NCI-H526 (cell line): ENCODE measurements around the gene CDX2.
A peak's percentile ranks its signal among the peaks of the same experiment; 100 is the strongest.

ENCODE experiments used
- DNase-seq, 2 experiments: peaks; one replicate each; lab custom pipeline; 2025; lab: John Stamatoyannopoulos, UW

The CDX2 gene

DNA sequence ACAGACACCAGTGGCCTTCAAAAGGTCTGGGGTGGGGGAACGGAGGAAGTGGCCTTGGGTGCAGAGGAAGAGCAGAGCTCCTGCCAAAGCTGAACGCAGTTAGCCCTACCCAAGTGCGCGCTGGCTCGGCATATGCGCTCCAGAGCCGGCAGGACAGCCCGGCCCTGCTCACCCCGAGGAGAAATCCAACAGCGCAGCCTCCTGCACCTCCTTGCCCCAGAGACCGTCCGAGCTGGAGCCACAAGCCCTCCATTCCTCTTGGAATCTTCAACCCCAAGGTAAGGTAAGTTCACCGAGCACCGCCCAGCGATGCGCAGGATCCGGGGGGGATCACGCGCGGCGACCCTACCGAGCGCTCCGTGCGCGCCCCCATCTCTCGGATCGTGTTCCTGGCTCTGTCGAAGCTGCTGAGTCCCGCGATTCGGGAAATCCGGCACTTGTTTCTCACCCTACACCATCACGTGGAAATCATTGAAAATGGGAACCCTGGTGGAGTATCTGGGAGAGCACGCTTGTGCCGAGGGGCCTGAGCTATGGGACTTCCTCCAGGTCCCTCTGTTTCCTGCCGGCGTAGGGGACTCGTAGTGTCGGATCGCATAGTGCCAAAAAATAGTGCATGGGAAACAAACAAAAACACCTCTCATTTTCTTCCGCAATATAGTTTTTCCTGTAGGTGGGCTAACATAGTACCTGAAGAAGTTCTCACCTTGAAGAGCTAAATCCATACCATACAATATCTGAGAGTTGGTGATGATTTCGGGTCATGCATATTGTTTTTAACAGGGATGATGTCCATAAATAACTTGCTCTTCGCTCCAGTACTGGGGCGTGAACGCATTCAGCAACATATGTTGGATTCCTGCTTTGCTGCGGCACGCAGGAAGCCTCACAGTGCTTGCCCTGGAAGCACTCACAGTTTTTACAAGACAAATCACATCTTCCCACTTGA, 40.0 kb downstream of the CDX2 start:
- DNase-seq: no peak

DNA sequence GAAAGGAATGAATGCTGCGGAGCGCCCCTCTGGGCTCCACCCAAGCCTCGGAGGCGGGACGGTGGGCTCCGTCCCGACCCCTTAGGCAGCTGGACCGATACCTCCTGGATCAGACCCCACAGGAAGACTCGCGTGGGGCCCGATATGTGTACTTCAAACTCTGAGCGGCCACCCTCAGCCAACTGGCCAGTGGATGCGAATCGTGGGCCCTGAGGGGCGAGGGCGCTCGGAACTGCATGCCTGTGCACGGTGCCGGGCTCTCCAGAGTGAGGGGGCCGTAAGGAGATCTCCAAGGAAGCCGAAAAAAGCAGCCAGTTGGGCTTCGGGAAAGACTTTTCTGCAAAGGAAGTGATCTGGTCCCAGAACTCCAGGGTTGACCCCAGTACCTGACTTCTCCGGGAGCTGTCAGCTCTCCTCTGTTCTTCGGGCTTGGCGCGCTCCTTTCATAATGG, 40.7 kb downstream of the CDX2 start:
- no peak for DNase-seq

DNA sequence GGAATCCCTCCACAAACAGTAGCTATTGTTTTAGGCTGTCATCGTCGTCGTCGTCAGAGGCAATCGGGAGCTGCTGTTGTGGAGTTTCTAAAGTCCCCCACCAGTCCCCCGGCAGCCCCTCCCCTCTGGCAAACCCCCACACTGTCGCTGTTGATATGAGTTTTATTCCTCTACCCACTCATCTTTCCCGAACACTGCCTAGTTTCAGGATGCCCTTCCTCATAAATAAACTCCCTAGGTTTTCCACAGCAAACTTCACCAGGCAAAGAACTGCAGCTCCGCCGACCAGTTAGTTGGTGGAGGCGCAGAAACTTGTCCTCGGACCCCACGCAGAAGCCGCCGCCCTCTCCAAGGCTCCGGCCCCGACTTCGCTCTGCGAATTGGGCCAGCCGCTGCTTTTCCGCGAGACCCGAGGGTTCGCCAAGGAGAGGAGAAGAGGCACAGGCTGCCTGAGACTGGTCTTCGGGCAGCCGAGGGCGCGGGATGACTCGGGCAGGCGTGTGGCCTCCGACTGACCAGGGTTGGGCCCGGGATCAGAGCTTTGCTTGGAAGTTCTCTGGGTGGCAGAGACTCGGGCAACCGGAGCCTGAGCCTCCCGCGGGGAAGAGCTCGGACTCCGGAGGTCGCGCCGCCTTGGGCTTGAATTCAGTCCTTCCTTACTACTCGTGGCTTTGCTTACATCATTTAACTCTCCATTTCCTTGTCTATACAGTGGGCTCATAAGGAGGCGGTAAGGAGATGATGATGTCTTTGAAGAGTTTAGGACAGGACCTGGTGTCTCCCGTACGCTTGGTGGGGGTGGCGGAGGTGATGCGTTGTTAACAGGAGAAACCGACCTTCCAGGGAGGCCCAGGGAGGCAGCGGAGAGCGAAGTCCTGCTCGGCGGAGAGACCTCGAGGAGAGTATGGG, 41.4 kb downstream of the CDX2 start:
- no peak for DNase-seq

DNA sequence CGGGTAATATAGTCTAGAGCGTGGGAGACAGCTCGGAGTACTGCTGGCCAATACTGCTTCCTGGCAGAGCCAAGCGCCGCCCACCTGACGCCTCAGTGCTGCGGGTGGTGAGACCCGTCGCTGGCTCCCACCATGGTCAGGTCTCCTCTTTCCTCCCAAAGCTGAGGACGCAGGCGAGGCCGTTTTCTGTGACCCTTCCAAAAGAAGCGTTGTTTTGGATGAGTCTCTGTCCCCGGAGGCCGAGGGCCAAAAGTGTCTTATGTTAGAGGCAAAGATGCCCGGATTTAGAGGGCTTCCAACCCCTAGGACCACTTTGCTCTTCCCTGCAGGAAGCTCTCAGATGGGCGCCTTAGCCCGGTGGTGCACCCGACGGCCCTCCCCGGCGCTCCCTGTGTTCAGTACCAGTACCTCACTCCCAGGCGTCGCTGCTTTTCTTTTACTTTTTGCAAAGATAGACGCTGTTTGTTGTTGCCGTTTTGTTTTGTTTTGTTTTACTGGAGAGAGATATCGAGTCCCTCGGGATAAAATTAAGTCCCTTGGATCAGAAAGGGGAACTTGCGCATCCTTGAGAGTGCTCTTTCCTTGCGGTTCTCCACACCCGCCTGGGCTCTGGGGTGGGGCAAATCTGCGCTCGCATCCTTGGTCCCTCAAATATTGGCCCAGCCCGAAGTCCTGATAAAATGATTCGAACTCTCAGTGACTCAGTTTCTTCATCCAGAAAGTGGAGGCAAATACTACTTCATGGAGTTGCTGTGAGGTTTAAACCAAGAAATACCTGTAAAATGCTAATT, 42.3 kb downstream of the CDX2 start:
- DNase-seq: no peak

DNA sequence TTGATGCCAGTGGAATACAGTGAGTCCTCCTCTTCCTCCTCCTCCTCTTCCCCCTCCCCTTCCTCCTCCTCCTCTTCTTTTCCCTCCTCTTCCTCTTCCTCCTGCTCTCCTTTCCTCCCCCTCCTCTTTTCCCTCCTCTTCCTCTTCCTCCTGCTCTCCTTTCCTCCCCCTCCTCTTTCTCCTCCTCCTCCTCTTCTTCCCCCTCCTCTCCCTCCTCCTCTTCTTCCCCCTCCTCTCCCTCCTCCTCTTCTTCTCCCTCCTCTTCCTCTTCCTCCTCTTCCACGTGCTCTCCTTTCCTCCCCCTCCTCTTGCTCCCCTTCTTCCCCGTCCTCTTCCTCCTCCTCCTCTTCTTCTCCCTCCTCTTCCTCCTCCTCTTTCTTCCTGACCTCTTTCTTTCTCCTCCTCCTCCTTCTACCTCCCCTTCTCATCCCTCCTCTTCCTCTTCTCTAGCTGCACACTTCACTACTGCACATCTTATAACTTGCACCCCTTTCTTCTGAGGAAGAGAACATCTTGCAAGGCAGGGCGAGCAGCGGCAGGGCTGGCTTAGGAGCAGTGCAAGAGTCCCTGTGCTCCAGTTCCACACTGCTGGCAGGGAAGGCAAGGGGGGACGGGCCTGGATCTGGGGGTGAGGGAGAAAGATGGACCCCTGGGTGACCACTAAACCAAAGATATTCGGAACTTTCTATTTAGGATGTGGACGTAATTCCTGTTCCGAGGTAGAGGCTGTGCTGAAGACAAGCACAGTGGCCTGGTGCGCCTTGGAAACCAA, 43.7 kb downstream of the CDX2 start:
- DNase-seq: no peak

DNA sequence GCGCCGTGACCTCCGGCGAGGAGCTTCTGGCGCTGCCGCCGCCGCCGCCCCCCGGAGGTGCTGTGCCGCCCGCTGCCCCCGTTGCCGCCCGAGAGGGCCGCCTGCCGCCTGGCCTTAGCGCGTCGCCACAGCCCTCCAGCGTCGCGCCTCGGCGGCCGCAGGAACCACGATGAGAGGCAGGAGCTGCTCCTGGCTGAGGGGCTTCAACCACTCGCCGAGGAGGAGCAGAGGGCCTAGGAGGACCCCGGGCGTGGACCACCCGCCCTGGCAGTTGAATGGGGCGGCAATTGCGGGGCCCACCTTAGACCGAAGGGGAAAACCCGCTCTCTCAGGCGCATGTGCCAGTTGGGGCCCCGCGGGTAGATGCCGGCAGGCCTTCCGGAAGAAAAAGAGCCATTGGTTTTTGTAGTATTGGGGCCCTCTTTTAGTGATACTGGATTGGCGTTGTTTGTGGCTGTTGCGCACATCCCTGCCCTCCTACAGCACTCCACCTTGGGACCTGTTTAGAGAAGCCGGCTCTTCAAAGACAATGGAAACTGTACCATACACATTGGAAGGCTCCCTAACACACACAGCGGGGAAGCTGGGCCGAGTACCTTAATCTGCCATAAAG, 44.5 kb downstream of the CDX2 start:
- DNase-seq: no peak

DNA sequence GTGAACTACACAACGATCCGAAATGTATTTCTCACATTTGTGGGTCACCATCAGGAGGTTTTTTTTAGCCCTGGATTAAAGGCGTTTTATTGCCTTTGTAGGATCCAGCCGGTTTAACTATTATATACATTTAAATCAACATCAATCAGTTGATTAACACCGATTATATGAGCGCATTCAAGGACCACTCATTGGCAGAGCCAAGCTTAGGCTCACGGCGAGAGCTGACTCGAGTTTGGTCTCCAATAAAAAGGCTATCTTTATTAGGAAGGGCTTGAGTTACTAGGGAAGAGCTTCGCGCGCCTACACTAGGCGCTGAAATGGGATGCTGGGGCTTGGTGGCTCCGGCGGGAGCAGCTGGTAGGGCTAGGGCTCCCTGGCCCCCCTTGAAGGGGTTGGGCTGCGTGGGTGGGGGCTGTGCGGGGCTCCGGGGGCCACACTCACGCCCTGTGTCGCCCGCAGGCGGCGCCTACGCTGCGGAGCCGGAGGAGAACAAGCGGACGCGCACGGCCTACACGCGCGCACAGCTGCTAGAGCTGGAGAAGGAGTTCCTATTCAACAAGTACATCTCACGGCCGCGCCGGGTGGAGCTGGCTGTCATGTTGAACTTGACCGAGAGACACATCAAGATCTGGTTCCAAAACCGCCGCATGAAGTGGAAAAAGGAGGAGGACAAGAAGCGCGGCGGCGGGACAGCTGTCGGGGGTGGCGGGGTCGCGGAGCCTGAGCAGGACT, 45.2 kb downstream of the CDX2 start:
- DNase-seq: no peak

DNA sequence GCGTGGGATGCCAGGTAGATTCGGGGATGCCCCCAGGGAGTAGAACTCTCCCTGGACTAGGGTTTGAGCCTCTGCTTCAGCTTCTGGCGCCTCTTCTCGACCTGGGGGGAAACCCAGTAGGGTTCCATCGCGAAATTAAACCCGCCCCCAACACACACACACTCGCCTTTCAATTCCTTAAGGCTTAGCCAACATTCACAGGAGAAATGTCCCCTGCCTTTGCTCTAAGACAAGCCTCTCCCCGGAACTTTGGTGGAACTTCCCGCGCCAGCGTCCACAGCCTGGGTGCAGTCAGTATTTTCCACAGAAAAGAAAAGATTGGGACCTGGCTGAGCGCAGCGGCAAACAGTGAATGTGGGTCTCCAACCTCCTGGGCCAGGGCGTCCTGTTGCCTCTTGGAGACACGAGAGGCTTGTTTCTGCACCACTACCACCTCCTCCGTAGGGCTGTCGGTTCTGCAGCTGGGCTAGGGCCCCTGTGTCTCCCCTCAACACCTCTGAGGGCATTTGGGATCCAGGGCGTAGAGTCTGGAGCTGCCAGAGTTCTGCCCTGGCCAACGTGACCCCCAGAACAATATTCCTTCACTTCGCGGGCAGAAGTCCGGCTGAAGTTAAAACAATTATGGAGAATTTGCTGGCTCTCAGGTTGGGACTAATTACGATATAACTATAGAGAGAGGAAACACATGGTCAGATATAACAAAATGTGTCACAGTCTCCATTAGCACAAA, 46.1 kb downstream of the CDX2 start:
- DNase-seq: no peak

DNA sequence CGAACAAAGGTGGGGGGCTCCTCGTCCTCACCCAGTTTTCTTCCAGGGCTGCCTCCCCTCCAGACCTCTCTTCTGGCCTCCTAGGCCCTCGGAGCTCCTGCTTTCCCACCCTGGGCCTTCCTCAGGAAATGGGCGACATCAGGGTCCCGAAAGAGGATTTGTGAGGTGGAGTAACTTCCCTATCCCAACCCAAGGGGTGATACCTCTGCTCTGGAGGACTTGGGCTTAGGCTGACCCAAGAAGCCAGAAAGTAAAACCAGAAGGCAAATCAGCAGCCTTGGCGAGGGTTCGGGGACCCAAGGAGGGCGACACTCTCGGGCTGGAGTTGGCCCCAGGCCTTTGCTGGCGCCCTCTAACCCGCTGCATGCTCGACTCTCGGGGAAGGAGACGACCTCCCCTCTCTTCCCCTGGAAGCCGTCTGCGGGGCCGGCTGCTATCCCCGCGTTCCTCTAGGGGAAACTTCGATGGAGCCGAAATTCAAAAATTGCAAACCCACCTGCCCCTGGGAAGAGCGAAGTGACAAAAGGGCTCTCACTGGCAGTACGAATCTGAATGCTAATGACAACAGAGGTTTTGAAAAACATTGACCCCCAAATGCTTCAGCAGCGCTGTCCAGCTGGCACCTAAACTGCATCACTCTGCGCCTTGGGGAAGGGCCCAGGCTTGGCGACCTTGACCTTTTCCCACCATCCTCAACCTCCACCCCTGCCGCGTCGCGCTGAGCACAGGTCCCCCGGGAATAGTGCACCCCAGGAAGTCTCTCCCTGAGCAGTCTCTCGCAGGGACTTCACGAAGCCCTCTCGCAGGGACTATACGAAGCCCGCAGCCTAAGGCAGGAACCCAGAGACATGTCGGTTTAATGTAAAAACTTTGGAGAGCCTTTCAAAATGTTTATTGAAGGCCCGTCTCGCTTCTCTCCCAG, 46.9 kb downstream of the CDX2 start:
- no peak for DNase-seq

DNA sequence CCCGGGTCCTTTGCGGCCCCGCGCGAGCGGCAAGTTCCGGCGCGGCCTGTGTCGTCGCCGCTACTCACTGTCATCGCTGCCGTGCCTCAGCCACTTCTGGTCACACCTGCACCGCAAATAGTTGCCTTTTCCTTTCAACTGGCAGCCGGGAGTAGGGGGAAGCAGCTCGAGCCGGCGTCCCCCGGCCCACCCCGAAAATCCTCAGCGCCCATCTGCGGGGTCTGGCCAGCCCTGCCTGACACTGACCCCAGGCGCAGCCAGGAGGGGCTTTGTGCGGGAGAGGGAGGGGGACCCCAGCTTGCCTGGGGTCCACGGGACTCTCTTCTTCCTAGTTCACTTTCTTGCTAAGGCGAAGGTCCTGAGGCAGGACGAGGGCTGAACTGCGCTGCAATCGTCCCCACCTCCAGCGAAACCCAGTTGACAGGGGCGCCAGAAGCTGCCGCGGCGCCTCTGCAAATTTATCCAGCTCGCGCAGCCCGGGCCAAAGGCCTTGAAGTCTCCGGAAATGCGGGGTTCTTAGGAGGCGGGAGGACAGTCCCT, 47.6 kb downstream of the CDX2 start:
- peak in 1 of 2 experiments; percentile 51 for DNase-seq

DNA sequence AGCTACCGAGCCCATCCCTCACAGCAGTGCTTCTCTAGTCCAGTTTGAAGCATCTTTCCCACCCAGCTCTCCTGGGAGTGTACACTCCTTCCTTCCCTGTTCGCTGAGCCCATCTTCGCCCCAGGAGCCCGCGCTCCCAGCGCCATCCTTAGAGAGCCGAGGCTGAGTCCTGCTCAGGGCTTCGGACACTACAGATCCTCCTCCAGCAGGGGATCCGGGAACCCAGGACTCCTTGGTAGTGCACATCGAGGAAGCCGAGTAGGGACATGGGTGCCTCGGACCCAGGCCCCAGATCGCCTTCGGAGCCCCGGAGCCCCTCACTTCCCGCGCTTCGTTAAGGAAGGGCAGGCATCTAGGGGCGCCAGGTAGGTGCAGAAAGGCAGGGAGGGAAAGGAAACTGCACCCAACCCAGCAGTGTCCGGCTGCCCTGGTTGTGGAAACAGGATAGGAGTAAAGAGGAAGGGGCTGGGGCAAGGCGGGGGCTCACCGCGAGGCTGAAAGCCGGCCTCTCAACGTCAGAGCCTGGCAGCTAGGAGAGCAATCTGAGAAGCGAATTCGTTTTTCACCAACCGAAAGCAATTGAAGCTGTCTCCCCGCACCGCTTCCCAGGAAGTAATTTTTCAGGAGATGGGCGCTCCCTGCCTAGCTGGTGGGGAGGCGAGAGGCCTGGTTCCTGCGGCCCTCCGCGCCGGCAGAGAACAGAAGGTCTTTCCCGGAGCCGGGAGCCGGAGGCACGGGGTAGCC, 48.3 kb downstream of the CDX2 start:
- peak; percentile 72 to 85 for DNase-seq

DNA sequence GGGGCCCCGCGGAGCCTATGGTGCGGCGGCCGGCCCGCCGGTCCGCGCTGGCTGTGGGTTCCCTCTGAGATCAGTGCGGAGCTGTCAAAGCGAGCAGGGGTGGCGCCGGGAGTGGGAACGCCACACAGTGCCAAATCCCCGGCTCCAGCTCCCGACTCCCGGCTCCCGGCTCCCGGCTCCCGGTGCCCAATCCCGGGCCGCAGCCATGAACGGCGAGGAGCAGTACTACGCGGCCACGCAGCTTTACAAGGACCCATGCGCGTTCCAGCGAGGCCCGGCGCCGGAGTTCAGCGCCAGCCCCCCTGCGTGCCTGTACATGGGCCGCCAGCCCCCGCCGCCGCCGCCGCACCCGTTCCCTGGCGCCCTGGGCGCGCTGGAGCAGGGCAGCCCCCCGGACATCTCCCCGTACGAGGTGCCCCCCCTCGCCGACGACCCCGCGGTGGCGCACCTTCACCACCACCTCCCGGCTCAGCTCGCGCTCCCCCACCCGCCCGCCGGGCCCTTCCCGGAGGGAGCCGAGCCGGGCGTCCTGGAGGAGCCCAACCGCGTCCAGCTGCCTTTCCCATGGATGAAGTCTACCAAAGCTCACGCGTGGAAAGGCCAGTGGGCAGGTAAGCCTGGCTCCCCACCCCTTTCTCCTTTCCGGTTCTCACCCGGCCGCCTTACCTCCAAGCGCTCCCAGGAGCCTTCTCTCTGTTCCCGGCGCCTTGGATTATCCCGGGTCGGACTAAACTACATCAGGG, 49.0 kb downstream of the CDX2 start, which contains the start of gene PDX1:
Gene PDX1, plus strand, starts transcription at position 67 of the 743 bp plus-strand sequence. Its CDS starts 139 bp downstream, at position 206.
- peak in 1 of 2 experiments; percentile 98 for DNase-seq

DNA sequence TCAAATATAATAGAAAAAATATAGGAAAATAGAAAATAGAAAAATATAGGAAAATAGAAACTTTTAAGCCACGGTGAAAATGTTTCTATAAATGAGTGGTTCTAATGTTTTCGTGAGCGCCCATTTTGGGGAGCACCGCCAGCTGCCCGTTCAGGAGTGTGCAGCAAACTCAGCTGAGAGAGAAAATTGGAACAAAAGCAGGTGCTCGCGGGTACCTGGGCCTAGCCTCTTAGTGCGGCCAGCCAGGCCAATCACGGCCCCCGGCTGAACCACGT, 49.5 kb downstream of the CDX2 start:
- peak in 1 of 2 experiments; percentile 86 for DNase-seq

DNA sequence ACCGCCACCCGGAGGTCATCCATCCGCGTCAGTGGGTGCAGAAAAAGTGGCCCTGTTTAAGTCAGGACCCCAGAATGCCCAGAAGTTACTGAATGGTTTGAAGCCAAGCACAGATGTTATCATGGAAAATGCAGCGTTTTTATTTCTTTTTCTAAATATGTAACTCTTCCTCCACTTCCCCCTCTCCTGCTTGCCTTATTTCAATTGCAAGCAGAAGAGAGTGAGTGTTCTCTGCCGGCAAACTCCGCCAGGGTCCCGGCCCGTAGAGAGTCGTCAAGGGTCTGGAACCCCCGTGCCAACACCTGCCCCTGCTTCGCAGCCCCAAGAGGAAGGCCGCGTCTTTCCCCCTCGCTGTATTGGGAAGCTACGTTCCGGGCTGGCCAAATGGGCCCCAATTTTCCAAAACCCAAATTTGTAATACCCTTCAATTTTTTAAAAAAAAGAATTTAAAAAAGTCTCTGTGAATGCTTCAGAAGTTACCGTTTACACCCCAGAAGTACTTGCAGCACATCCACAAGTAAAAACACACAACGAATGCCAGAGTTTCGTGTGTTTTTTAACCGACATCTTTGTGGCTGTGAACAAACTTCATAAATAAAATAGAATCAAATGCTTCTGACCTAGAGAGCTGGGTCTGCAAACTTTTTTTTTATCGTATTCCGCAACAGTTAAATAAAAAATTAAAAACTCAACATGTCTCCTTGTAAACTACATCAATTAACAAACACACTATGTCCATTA, 50.0 kb downstream of the CDX2 start:
- DNase-seq: no peak

DNA sequence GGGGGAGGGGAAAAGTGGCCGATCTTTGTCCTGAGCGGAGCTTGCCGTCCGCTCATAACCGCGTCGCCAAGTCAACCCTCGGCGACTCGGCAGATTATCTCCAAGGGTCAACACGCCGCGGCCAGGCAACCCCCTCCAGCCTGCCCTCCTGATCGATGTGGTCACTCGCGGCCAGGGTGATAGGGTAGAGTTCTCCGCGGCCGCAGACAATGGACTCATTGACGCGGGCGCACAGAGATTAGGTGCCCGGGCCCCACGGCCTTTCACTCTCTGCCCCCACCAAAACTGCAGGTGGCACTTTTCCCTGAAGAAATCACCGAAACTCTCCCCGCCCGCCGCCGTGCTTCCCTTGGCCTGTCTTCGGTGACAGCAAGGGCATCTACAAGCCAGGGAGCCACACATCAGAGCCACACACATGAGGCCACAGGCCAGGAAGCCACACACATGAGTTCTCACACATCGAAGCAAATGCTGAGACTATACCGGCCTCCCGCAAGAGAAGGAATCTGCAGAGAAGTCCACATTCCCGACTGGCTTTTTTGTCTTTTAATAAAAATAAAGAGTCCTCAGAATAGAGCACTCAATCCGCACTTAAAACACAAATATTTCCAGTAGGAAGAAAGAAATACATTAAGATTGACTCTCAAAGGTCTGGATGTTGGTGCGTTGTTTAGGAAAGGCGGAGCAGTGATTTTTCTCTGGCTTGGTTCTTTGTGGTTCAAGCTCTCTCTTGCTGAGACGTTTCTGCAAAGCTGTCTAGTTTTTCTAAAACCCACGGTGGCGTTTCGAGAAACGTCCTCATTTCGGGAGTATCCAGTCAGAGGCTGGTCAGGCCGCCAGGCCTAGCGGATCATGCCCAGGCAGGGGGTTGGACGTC, 50.8 kb downstream of the CDX2 start:
- DNase-seq: peak in 1 of 2 experiments; percentile 26
